Colonic mucosa (tissue), 4 donors: ENCODE data around the gene RABGAP1L. TPM values are rescaled to one million over a fixed set of nuclear protein-coding genes. Genes with fewer than 3 reads are reported as not detected.
"Not testable (repeated sequence)": the region's sequence is repeated elsewhere in the genome, so short reads cannot be mapped to it uniquely, and the experiment has no call there.

ENCODE experiments used
- DNase-seq: peaks from one replicate; pipeline ENCODE4 v3.0.0-alpha.2; 2020
- H3K27ac ChIP-seq: fragments of 200-600 bp; one replicate; pipeline ENCODE4 v1.8.0; 2021
- H3K27me3 ChIP-seq: fragments of 200-600 bp; one replicate; pipeline ENCODE4 v1.8.0; 2021
- H3K36me3 ChIP-seq: fragments of 200-600 bp; one replicate; pipeline ENCODE4 v1.8.0; 2021
- H3K4me1 ChIP-seq: fragments of 200-600 bp; one replicate; pipeline ENCODE4 v1.8.0; 2021; ENCODE audit warnings: mild to moderate bottlenecking
- H3K4me3 ChIP-seq: fragments of 200-600 bp; one replicate; pipeline ENCODE4 v1.8.0; 2021
- H3K9ac ChIP-seq, 2 donors: one replicate each; pipeline ENCODE4 v1.7.0; 2013; ENCODE audit warnings: control low read depth in 2 of 2, low read depth in 2 of 2, low read length in 2 of 2
- H3K9me3 ChIP-seq: fragments of 200-600 bp; one replicate; pipeline ENCODE4 v1.8.0; 2021
- intact Hi-C: fragments of 100-400 bp; cut with DNase I; formaldehyde crosslinking; loops from one replicate; pipeline ENCODE4 v1.14.1; 2022
- total RNA-seq, 2 donors: library from RNA; stranded (reverse); fragmentation: NEBNext Ultra II Directional in 1 of 2; extraction: Animal tissue kit (Norgen Biotek cat#: 25700) in 1 of 2; gene quantifications; one replicate each; pipeline ENCODE4 v1.2.1, GENCODE V29; 2021
- TF ChIP-seq, protein P1 (sequence below): fragments of 200-600 bp; IDR thresholded peaks from one replicate; pipeline ENCODE4 v1.8.0; 2022; ENCODE audit warnings: antibody characterized with exemption, mild to moderate bottlenecking
- donor health status: healthy.
- donor health status: DM: no; HTN: no; CAD: no.
- donor health status: DM: no; HTN: no; CAD: no.

RABGAP1L gene
- total RNA-seq, 2 donors from 2014 or later = 50.3 to 87.0 TPM

DNA sequence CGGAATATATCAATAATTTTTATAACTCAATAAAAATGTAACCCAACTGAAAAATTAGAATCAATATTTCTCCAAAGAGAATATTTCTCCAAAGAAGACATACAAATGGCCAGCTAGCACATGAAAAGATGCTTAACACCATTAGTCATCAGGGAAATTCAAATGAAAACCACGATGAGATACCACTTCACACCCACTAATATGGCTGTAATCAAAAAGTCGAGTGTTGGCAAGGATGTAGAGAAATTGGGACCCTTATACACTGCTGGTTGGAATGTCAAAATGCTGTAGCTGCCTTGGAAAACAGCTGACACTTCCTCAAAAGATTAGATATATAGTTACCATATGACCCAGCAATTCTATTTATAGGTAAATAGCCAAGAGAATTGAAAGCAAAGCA, 421.5 kb downstream of the RABGAP1L start:
- intact Hi-C loops = no loop called here
- Histone ChIP-seq H3K27ac (no peak overlapping the region), H3K9me3 (no peaks in the 10 kb centered on the region), H3K4me3 (no peak overlapping the region), H3K36me3 (no peaks in the 10 kb centered on the region), H3K27me3 (no peaks in the 10 kb centered on the region), H3K9ac (no peak overlapping the region), H3K4me1 (no peaks in the 10 kb centered on the region)
- no peak for DNase-seq
- TF ChIP-seq, protein P1, sequence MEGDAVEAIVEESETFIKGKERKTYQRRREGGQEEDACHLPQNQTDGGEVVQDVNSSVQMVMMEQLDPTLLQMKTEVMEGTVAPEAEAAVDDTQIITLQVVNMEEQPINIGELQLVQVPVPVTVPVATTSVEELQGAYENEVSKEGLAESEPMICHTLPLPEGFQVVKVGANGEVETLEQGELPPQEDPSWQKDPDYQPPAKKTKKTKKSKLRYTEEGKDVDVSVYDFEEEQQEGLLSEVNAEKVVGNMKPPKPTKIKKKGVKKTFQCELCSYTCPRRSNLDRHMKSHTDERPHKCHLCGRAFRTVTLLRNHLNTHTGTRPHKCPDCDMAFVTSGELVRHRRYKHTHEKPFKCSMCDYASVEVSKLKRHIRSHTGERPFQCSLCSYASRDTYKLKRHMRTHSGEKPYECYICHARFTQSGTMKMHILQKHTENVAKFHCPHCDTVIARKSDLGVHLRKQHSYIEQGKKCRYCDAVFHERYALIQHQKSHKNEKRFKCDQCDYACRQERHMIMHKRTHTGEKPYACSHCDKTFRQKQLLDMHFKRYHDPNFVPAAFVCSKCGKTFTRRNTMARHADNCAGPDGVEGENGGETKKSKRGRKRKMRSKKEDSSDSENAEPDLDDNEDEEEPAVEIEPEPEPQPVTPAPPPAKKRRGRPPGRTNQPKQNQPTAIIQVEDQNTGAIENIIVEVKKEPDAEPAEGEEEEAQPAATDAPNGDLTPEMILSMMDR = no peak

DNA sequence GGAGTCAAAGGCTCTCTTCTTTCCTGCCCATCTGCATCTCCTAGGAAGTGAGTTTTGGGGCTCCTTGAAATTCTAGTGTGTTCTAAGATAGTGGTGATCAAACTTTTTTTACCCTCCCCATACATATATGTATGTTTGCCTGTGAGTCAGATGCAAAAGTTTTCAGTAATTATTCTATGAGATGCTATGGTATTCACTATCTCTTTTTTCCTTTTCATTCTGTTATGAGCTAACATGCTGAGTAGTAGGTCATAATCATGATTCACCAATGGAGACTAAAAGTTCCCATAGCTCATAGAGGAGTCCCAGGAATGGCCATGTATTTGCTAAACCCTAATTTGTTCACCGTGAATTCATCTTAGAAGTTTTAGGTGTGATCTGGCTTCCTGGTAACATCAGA, 424.0 kb downstream of the RABGAP1L start:
- Histone ChIP-seq H3K4me1 (no peaks in the 10 kb centered on the region), H3K27ac (no peak overlapping the region), H3K9ac (no peak overlapping the region), H3K4me3 (no peak overlapping the region), H3K9me3 (no peaks in the 10 kb centered on the region), H3K27me3 (no peaks in the 10 kb centered on the region), H3K36me3 (no peaks in the 10 kb centered on the region)
- intact Hi-C loops = no loop called here
- TF ChIP-seq, protein P1 = no peak
- no peak for DNase-seq

DNA sequence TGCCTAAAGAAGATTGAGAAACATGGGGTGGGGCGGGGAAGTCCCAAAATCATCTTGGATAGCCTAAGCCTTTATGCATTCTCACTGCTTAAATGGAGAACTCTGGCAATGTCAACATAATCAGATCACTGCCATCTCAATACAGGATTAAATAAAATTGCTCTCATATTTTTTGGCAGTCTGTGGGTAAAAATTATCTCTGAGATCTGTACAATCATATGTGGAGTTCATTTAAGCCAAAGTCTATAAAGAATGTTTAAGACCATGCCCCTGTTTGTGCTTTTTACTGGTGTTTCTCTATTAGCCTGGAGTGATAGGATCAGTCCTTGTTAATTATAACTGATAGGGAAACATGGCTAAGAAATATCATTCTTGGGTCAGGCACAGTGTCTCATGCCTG, 424.8 kb downstream of the RABGAP1L start:
- DNase-seq = no peak
- Histone ChIP-seq H3K4me1 (no peaks in the 10 kb centered on the region), H3K27ac (no peak overlapping the region), H3K4me3 (no peak overlapping the region), H3K36me3 (no peaks in the 10 kb centered on the region), H3K9me3 (no peaks in the 10 kb centered on the region), H3K27me3 (no peaks in the 10 kb centered on the region), H3K9ac (no peak overlapping the region)
- intact Hi-C loops = no loop called here
- TF ChIP-seq, protein P1 = no peak

DNA sequence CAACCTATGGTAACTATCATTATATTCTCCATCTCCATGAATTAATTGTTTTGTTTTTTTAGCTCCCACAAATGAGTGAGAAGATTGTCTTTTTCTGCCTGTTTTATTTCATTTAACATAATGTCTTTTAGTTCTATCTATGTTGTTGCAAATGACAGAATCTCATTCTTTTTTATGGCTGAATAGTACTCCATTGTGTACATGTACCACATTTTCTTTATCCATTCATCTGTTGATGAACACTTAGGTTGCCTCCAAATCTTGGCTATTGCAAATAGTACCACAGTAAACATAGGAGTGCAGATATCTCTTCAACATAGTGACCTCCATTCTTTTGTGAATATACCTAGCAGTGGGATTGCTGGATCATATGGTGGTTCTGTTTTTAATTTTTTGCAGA, 429.3 kb downstream of the RABGAP1L start:
- H3K27me3 ChIP-seq, DNase-seq, H3K4me1 ChIP-seq, H3K4me3 ChIP-seq, intact Hi-C loops, H3K36me3 ChIP-seq, H3K27ac ChIP-seq, H3K9ac ChIP-seq, H3K9me3 ChIP-seq: not testable (repeated sequence)

DNA sequence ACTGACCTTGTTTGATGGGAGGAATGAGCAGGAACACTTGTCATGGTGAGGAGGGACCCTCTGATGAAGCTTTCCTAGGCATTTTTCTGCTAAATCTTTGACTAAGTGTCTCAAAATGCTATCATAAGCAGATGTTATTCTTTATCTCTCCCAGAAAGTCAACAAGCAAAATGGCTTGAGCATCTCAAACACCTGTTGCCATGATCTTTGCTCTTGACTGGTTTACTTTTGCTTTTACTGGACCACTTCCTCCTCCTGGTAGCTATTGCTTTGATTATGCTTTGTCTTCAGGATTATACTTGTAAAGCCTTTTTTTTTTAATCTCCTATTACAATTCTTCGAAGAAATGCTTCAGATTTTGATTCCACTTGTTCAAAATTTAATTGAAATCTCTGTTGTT, 445.9 kb downstream of the RABGAP1L start:
- Histone ChIP-seq H3K36me3 (no peaks in the 10 kb centered on the region), H3K27me3 (no peaks in the 10 kb centered on the region), H3K9ac (no peak overlapping the region), H3K9me3 (no peaks in the 10 kb centered on the region), H3K4me1 (no peaks in the 10 kb centered on the region), H3K27ac (no peak overlapping the region), H3K4me3 (no peak overlapping the region)
- DNase-seq = no peak
- intact Hi-C loops = no loop called here
- TF ChIP-seq, protein P1 = no peak

DNA sequence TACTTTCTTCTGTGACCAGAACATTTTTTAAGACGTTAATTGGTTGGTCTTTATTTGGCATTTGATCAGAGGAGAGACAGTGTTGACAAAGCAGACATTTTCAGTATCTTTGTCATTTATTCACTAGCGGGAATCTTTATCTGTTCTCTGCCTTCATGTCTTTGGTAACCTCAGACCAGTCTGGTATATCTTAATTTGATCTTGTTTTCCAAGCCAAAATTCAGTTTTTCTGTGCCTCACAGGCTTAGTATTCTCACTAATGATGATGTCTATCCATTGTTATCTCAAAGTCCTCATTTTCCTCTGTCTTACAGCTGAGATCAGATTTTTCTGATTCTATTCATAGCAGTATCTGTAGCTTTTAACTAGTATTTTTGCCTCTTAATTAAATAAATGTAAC, 447.2 kb downstream of the RABGAP1L start:
- no peaks in the 10 kb centered on the region for H3K36me3 ChIP-seq
- no peaks in the 10 kb centered on the region for H3K4me1 ChIP-seq
- H3K27me3 ChIP-seq = no peaks in the 10 kb centered on the region
- DNase-seq = no peak
- intact Hi-C loops = no loop called here
- H3K27ac ChIP-seq = no peak overlapping the region
- no peak overlapping the region for H3K4me3 ChIP-seq
- TF ChIP-seq, protein P1 = no peak
- H3K9me3 ChIP-seq = no peaks in the 10 kb centered on the region
- H3K9ac ChIP-seq = no peak overlapping the region

DNA sequence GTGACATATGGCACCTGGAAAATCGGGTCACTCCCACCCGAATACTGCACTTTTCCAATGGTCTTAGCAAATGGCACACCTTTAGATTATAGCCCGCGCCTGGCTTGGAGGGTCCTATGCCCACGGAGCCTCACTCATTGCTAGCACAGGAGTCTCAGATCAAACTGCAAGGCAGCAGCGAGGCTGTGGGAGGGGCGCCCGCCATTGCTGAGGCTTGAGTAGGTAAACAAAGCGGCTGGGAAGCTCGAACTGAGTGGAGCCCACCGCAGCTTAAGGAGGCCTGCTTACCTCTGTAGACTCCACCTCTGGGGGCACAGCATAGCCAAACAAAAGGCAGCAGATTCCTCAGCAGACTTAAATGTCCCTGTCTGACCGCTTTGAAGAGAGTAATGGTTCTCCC, 458.6 kb downstream of the RABGAP1L start:
- H3K27me3 ChIP-seq, DNase-seq, H3K4me3 ChIP-seq, H3K36me3 ChIP-seq, H3K9ac ChIP-seq, H3K27ac ChIP-seq, intact Hi-C loops, H3K9me3 ChIP-seq, H3K4me1 ChIP-seq: not testable (repeated sequence)
